Measurements from ENCODE around the gene RRAD. TPM values are rescaled to one million over a fixed set of nuclear protein-coding genes. Genes with fewer than 3 reads are reported as not detected.

Gene RRAD
- total RNA-seq, 1 experiment from 2014 or later: 1.3 TPM

GRCh38 chr16:66950437-66950836 lies 25.1 kb upstream of the RRAD start:
- H3K9me3 Mint-ChIP-seq (ENCODE audit: low read depth, unreplicated experiment): no peaks in the 10 kb centered on the region
- H3K4me3 Mint-ChIP-seq (ENCODE audit: low read depth, unreplicated experiment): no peak overlapping the region
- TF ChIP-seq CTCF (IDR thresholded peaks at IDR 0.05; ENCODE audit: unreplicated experiment): no peak
- CTCF ChIA-PET: no interaction called here
- intact Hi-C loops (cut with micrococcal nuclease; ENCODE audit: unreplicated experiment): no loop called here
- peaks cover 24% of the 10 kb centered on the region for H3K36me3 Mint-ChIP-seq (ENCODE audit: insufficient read depth, unreplicated experiment)
- H3K27me3 Mint-ChIP-seq (ENCODE audit: unreplicated experiment): peaks cover 29% of the 10 kb centered on the region
- peaks cover 29% of the 10 kb centered on the region for H3K4me1 Mint-ChIP-seq (ENCODE audit: low read depth, unreplicated experiment)
- DNase-seq: no peak
- no peak overlapping the region for H3K27ac Mint-ChIP-seq (ENCODE audit: unreplicated experiment)
- no TSS peak for BruUV-seq (replicated peaks)

GRCh38 chr16:66949472-66949871 lies 24.1 kb upstream of the RRAD start:
- Mint-ChIP-seq H3K9me3 (ENCODE audit: low read depth, unreplicated experiment) (no peaks in the 10 kb centered on the region), H3K27ac (ENCODE audit: unreplicated experiment) (no peak overlapping the region), H3K4me1 (ENCODE audit: low read depth, unreplicated experiment) (peaks cover 29% of the 10 kb centered on the region), H3K4me3 (ENCODE audit: low read depth, unreplicated experiment) (no peak overlapping the region), H3K27me3 (ENCODE audit: unreplicated experiment) (peaks cover 29% of the 10 kb centered on the region), H3K36me3 (ENCODE audit: insufficient read depth, unreplicated experiment) (peaks cover 26% of the 10 kb centered on the region)
- no TSS peak for BruUV-seq (replicated peaks)
- CTCF ChIA-PET: no interaction called here
- TF ChIP-seq CTCF (IDR thresholded peaks at IDR 0.05; ENCODE audit: unreplicated experiment): no peak
- intact Hi-C loops (cut with micrococcal nuclease; ENCODE audit: unreplicated experiment): loop anchor here (5.0 kb wide), 2 partner anchors 52 to 238 kb away; no protein-coding TSS in a partner anchor
- DNase-seq: no peak

- CTCF ChIA-PET: no interaction called here
- Mint-ChIP-seq H3K27ac (ENCODE audit: unreplicated experiment) (no peak overlapping the region), H3K4me1 (ENCODE audit: low read depth, unreplicated experiment) (peaks cover 24% of the 10 kb centered on the region), H3K4me3 (ENCODE audit: low read depth, unreplicated experiment) (peak overlapping the region; percentile 77), H3K9me3 (ENCODE audit: low read depth, unreplicated experiment) (no peaks in the 10 kb centered on the region), H3K36me3 (ENCODE audit: insufficient read depth, unreplicated experiment) (peaks cover 33% of the 10 kb centered on the region), H3K27me3 (ENCODE audit: unreplicated experiment) (peaks cover 29% of the 10 kb centered on the region)
- no peak for TF ChIP-seq CTCF (IDR thresholded peaks at IDR 0.05; ENCODE audit: unreplicated experiment)
- DNase-seq: no peak
- BruUV-seq (replicated peaks): no TSS peak
- intact Hi-C loops (cut with micrococcal nuclease; ENCODE audit: unreplicated experiment): loop anchor here (5.0 kb wide), 2 partner anchors 52 to 238 kb away; no protein-coding TSS in a partner anchor
These were observed 23.5 kb upstream of the RRAD start for GRCh38 chr16:66948837-66949225.

GRCh38 chr16:66948134-66948836 lies 22.9 kb upstream of the RRAD start:
- Mint-ChIP-seq H3K27ac (ENCODE audit: unreplicated experiment) (peak overlapping the region; percentile 32), H3K4me1 (ENCODE audit: low read depth, unreplicated experiment) (peaks cover 20% of the 10 kb centered on the region), H3K9me3 (ENCODE audit: low read depth, unreplicated experiment) (no peaks in the 10 kb centered on the region), H3K4me3 (ENCODE audit: low read depth, unreplicated experiment) (peak overlapping the region; percentile 77), H3K27me3 (ENCODE audit: unreplicated experiment) (peaks cover 29% of the 10 kb centered on the region), H3K36me3 (ENCODE audit: insufficient read depth, unreplicated experiment) (peaks cover 36% of the 10 kb centered on the region)
- DNase-seq: peak; percentile 22
- CTCF ChIA-PET: no interaction called here
- intact Hi-C loops (cut with micrococcal nuclease; ENCODE audit: unreplicated experiment): loop anchor here (5.0 kb wide), 2 partner anchors 51 to 239 kb away; no protein-coding TSS in a partner anchor
- no peak for TF ChIP-seq CTCF (IDR thresholded peaks at IDR 0.05; ENCODE audit: unreplicated experiment)
- BruUV-seq (replicated peaks): no TSS peak
